IPS-18a (cell line): ENCODE results near the gene UBL4B.
A peak's percentile ranks its signal among the peaks of the same experiment; 100 is the strongest.
"Not testable (repeated sequence)": the region's sequence is repeated elsewhere in the genome, so short reads cannot be mapped to it uniquely, and the experiment has no call there.

Source experiments
- H3K27ac ChIP-seq: one replicate; pipeline ENCODE4 v1.5.1; 2013; ENCODE audit warnings: low read length
- H3K27me3 ChIP-seq: one replicate; pipeline ENCODE4 v1.6.1; 2013; ENCODE audit warnings: mild to moderate bottlenecking, low read length; ENCODE audit not compliant: control insufficient read depth, insufficient read depth
- H3K36me3 ChIP-seq: one replicate; pipeline ENCODE4 v1.6.1; 2013; ENCODE audit warnings: low read depth, low read length; ENCODE audit not compliant: control insufficient read depth
- H3K4me1 ChIP-seq: one replicate; pipeline ENCODE4 v1.6.1; 2013; ENCODE audit warnings: low read depth, low read length; ENCODE audit not compliant: control insufficient read depth
- H3K4me3 ChIP-seq: one replicate; pipeline ENCODE4 v1.5.1; 2013; ENCODE audit warnings: low read length
- H3K9ac ChIP-seq: one replicate; pipeline ENCODE4 v1.6.1; 2013; ENCODE audit warnings: mild to moderate bottlenecking, low read length, moderate library complexity
- H3K9me3 ChIP-seq: one replicate; pipeline ENCODE4 v1.6.1; 2013; ENCODE audit warnings: low read depth, low read length; ENCODE audit not compliant: control insufficient read depth

The UBL4B gene

DNA sequence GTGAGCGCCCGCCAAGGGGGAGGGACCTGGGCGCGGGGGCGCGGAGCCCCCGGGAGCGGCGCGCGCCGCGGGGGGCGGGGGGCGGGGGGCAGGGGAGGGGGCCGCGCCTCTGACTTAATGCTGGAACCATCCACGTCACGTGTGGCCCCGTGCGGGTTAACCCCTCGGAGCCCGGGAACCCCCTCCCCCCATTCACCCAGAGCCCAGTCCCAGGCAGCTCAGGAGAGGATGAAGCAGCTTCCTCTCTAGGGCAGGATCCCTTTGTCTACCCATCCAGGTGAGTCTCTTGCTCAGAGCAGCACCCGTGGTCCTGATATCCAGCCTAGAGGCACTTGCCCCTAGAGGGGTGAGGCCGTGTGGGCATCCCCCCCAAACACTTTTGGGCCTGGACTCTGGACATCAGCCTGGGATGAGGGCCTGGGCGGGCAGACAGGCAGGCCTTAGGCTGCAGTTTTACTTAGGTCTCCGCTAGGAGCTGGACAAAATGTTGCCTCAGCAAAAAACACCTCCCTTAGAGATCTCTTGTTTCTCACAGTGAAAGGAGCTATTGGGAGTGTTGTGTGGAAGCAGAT, 41.5 kb upstream of the UBL4B start, which contains the start of gene ALX3:
Gene ALX3, minus strand, starts transcription at position 2 of the 572 bp plus-strand sequence. CDS start 60 bp downstream, outside the sequence.
- no peak within 1 kb of the TSS for H3K27ac ChIP-seq
- no peaks in the 10 kb centered on the region for H3K9me3 ChIP-seq
- H3K4me3 ChIP-seq, result peak within 1 kb of the TSS; percentile 33
- no peak within 1 kb of the TSS for H3K9ac ChIP-seq
- peaks cover 93% of the 10 kb centered on the region for H3K27me3 ChIP-seq
- peaks cover 14% of the 10 kb centered on the region for H3K4me1 ChIP-seq
- H3K36me3 ChIP-seq, result no peaks in the 10 kb centered on the region

DNA sequence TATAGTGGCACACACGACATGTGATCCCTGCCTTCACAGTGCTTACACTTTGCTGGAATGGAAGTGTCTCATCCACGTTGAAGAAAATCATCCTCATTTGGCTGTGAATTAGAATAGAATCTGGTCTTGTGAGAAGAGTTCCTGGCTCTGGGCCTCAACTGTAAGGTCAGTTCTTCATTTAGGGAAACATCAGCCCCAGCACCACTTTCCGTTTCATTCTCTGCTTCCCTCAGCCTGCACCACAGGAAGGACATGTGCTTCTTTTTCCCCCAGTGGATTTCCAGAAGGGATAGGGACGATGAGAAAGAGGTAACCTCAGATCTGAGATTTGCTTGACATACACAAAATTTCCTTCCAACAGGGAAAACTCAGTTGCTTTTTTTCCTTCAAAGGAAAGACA, 38.1 kb upstream of the UBL4B start:
- Histone ChIP-seq H3K4me1 (peaks cover 5% of the 10 kb centered on the region), H3K27me3 (peaks cover 68% of the 10 kb centered on the region), H3K27ac (no peak overlapping the region), H3K9me3 (no peaks in the 10 kb centered on the region), H3K9ac (no peak overlapping the region), H3K4me3 (no peak overlapping the region), H3K36me3 (no peaks in the 10 kb centered on the region)

DNA sequence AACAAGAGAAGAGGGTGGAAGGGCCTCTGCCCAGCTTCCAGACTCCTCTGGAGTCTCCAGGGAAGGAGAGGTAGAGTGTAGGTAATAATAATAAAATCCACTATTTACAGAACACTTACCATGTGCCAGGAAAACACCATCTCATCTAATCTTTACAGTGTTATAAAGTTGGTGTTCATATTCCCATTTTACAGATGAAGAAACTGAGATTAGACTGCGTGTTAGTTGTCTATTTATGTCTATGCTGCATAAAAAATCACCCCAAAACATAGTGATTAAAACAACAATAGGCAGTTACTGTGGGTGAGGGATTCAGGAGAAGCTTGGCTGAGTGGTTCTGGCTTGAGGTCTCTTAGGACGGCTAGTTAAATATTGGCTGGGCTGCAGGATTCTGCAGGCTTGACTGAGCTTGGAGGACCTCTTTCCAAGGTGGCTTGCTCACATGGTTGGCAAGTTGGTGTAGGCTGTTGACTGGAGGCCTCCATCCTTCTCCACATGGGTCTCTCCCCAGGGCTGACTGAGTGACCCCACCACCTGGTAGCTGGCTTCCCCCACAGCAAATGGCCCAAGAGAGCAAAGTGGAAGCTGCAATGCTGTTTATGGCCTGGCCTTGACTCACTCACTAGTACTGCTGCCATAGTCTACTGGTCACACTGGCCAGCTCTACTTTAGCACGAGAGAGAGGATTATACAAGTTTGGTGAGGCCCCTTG, 35.3 kb upstream of the UBL4B start:
- H3K4me1 ChIP-seq, result no peaks in the 10 kb centered on the region
- no peak overlapping the region for H3K27ac ChIP-seq
- H3K27me3 ChIP-seq, result peaks cover 55% of the 10 kb centered on the region
- H3K9ac ChIP-seq, result no peak overlapping the region
- no peak overlapping the region for H3K4me3 ChIP-seq
- no peaks in the 10 kb centered on the region for H3K36me3 ChIP-seq
- no peaks in the 10 kb centered on the region for H3K9me3 ChIP-seq

DNA sequence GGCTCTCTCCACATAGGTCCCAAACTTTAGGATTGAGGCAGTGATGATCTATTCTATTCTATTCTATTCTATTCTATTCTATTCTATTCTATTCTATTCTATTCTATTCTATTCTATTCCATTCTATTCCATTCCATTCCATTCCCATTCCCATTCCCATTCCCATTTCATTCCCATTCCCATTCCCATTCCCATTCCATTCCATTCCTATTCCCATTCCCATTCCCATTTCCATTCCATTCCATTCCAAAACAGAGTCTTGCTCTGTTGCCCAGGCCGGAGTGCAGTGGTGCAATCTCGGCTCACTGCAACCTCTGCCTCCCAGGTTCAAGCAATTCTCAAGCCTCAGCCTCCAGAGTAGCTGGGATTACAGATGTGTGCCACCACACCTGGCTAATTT, 32.2 kb upstream of the UBL4B start:
- H3K36me3 ChIP-seq, H3K9ac ChIP-seq, H3K4me3 ChIP-seq, H3K9me3 ChIP-seq, H3K27ac ChIP-seq, H3K4me1 ChIP-seq: not testable (repeated sequence)
- H3K27me3 ChIP-seq, result peaks cover 56% of the 10 kb centered on the region

DNA sequence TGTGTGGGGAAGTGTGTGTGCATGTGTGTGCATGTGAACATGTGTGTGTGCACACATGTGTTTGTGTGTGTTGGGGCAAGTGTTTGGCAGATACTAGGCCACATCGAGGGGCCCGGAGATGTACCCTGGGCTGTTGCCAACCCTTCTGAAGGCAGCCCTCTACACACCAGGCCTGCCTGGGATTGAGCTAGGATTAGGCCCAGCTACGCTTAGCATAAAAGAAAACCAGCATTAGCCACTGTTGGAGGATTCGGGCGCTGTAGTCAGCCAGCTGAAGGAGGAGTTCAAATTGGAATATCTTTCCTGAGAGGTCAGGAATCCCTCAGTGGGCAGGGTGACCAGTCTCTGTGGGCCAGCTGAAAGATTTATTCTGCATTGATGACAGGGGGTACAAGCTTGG, 31.2 kb upstream of the UBL4B start:
- H3K9me3 ChIP-seq, result no peaks in the 10 kb centered on the region
- no peak overlapping the region for H3K27ac ChIP-seq
- peaks cover 64% of the 10 kb centered on the region for H3K27me3 ChIP-seq
- no peak overlapping the region for H3K9ac ChIP-seq
- H3K4me1 ChIP-seq, result peaks cover 5% of the 10 kb centered on the region
- H3K4me3 ChIP-seq, result no peak overlapping the region
- no peaks in the 10 kb centered on the region for H3K36me3 ChIP-seq

DNA sequence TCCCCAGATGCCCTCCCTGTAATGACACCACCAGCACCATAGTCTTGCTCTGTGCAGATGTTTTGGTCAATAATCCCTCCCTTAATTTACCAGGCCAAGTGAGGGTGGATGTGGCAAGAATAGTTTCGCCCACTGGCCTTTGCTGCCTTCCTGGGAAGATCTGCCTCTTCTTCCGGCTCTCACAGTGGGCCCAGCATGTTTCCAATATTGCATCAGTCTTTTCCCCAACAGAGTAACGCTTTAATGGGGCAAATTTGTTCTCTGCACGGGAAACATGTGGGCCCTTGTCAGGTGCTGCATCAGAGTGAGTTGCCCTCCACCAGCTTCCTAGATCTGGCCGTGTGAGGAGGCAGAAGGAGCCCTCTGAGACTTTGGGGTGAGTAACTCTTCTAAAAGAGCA, 29.8 kb upstream of the UBL4B start:
- Histone ChIP-seq H3K9me3 (no peaks in the 10 kb centered on the region), H3K27me3 (peaks cover 75% of the 10 kb centered on the region), H3K27ac (no peak overlapping the region), H3K4me3 (no peak overlapping the region), H3K36me3 (no peaks in the 10 kb centered on the region), H3K4me1 (peaks cover 5% of the 10 kb centered on the region), H3K9ac (no peak overlapping the region)

DNA sequence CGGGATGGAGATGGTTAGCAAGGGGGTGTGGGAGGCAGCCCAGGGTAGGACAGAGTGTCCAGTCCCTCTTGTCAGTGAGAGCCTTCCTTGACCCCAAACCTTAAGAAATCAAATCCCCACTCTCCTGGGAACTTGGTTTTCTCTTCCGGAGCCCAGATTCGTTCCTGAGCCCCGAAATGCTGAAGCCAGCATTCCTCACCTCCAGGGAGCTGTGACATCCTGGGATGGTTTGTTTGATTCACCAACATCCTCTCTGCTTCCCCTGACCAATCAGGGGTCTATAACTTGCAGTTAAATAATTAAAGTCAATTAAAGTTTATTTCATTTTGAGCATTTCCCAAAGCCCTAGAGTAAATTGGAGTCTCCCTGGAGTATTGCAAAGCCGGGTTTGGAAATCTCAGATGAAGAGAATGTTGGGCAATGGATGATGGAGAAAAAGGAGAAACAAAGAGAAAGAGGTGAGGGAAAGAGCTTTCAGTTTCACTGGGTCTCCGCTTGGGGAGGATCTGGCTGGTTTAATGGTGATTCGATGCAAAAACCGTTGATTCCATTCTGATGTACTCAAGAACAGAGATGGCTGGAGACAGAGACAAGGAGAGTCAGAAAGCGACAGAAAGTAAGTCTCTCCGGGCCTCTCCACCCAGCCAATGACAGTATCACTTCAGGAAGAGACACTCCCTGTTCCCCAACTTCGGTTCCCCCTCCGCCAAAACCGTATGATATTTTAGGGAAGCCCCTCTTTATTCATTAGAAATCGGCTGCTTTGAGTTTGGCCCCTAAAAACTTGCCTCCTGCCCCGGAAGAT, 29.0 kb upstream of the UBL4B start:
- Histone ChIP-seq H3K27ac (no peak overlapping the region), H3K4me3 (peak overlapping the region; percentile 47), H3K9me3 (no peaks in the 10 kb centered on the region), H3K36me3 (no peaks in the 10 kb centered on the region), H3K4me1 (peaks cover 5% of the 10 kb centered on the region), H3K9ac (no peak overlapping the region), H3K27me3 (peaks cover 78% of the 10 kb centered on the region)

DNA sequence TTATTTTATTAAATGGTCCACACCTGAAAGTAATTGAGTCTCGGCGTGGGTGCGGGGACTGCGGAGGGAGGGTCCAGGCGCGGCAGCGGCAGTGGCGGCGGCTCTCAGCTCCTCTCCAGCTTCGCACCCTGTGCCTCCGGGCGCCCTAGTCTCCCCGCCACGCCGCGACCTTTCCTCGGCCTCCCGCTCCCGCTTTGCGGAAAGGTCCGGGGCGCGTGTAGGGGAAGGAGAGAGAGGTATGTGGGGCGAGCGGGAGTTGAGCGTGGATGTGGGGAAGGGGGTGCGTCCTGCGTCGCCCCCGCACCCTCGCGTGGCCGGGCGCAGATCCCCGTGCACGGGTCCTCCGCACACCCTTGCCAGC, 28.4 kb upstream of the UBL4B start:
- Histone ChIP-seq H3K36me3 (no peaks in the 10 kb centered on the region), H3K4me1 (peaks cover 5% of the 10 kb centered on the region), H3K27me3 (peaks cover 75% of the 10 kb centered on the region), H3K9me3 (no peaks in the 10 kb centered on the region), H3K9ac (no peak overlapping the region), H3K27ac (no peak overlapping the region), H3K4me3 (peak overlapping the region; percentile 47)

DNA sequence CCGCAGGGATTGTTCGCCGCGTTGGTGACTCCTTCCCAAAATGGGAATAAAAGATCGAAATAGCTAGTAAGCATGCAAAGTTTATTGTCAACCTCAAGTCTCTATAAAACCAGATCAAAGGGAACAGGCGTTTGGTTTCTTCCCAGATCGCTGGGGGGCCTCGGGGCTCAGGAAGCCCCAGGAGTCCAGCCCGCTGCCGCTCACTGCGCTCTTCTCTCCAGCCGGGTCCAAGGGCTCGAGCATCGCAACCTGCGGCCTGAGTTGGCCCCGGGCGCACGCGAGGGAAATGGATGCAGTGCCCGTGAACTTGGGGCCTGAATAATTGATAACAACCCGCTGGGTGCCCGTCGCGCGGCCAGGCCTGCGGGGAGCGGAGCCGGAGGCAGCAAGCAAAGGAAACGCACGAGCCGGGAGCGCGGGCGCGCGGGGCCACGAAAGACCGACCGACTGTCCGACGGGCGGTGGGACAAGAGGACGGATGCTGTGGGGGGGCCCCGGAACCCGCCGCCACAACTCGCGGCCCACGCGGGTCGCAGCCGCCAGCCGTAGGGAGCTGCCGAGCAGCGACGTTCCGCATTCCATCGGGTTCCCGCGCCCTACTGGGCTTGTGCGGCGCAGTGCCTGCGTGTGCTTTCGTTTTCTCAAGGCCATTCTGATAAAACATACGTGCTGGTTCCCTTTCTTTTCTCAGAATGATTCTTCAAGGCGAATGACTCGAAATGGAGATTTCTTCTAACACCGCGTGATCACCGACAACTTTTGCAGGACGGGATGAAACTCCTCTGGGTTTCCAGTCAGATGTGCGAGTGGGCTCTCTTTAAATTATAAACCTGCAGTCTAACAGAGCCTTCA, 27.8 kb upstream of the UBL4B start:
- no peaks in the 10 kb centered on the region for H3K9me3 ChIP-seq
- peaks cover 75% of the 10 kb centered on the region for H3K27me3 ChIP-seq
- H3K36me3 ChIP-seq, result no peaks in the 10 kb centered on the region
- H3K4me3 ChIP-seq, result peak overlapping the region; percentile 47
- H3K4me1 ChIP-seq, result peaks cover 8% of the 10 kb centered on the region
- no peak overlapping the region for H3K27ac ChIP-seq
- H3K9ac ChIP-seq, result no peak overlapping the region

DNA sequence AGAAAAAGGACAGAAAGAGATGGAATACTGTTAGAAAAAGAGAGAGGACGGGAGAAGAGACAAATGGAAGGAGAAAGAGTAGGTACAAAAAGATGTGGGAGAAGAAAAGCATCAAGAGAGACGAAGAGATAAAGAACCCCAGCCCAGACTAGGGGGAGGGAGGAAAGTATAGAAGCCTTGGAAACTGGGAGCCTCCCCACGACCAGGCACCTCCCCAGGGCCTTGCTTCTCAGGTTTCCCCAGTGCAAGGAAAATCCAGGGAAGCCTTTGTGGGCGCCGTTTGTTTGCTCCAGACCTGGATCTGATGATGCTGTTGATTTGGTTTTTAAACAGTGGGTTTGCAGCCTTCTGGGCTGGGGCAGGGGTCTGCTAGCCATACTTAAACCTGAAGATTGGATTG, 26.6 kb upstream of the UBL4B start:
- Histone ChIP-seq H3K4me1 (peaks cover 11% of the 10 kb centered on the region), H3K9ac (no peak overlapping the region), H3K27ac (no peak overlapping the region), H3K9me3 (no peaks in the 10 kb centered on the region), H3K4me3 (no peak overlapping the region), H3K27me3 (peaks cover 73% of the 10 kb centered on the region), H3K36me3 (no peaks in the 10 kb centered on the region)

DNA sequence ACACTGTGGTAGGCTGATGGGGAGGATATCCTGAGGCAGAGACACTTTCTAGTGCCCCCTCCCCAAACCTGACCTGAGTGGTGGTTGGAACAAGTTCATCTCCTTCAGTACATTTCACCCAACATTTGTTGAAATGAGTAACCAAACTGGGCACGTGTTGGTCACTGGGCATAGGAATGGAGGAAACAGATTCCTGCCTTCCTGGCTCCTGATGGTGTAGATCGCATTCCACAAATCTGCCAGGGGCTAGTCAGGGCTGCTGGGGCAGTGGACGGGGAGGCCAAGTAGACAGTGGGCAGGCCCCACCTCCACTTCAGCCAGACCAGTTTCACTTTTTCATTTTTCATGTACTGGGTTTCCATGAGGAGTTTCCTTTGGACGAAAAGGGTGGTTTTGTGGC, 25.3 kb upstream of the UBL4B start:
- H3K4me1 ChIP-seq, result peaks cover 11% of the 10 kb centered on the region
- H3K9ac ChIP-seq, result no peak overlapping the region
- peaks cover 61% of the 10 kb centered on the region for H3K27me3 ChIP-seq
- no peaks in the 10 kb centered on the region for H3K36me3 ChIP-seq
- H3K27ac ChIP-seq, result no peak overlapping the region
- H3K4me3 ChIP-seq, result no peak overlapping the region
- no peaks in the 10 kb centered on the region for H3K9me3 ChIP-seq
